Esophagus mucosa (tissue), 1 donor: Measurements from ENCODE around the gene MARS1. TPM values are rescaled to one million over a fixed set of nuclear protein-coding genes. Genes with fewer than 3 reads are reported as not detected.
"Not testable (repeated sequence)": the region's sequence is repeated elsewhere in the genome, so short reads cannot be mapped to it uniquely, and the experiment has no call there.

Source experiments
- ATAC-seq: fragments of 200-7000 bp; cut with Tn5 transposase; one replicate; pipeline ENCODE4 v1.9.1; 2020
- total RNA-seq: library from RNA; stranded (reverse); gene quantifications from one replicate; pipeline ENCODE4 v1.2.4, GENCODE V29; 2023
- donor health status: DM: yes; HTN: yes; CAD: no.

The MARS1 gene
- total RNA-seq: 130 TPM

GRCh38 chr12:57487597-57488401 is at the start of gene MARS1:
Gene MARS1 (plus strand): TSS chr12:57488068. CDS start chr12:57488091, 23 bp downstream.
- ATAC-seq: peak; percentile 96

- ATAC-seq: no peak
Measured at GRCh38 chr12:57438400-57438799, 49.5 kb upstream of the MARS1 start.

- no peak for ATAC-seq
Measured at GRCh38 chr12:57439762-57440266, 48.1 kb upstream of the MARS1 start.

GRCh38 chr12:57441393-57441792 is 46.5 kb upstream of the MARS1 start:
- ATAC-seq: not testable (repeated sequence)

- no peak for ATAC-seq
Measured at GRCh38 chr12:57441846-57442427, 45.9 kb upstream of the MARS1 start.

GRCh38 chr12:57444337-57444736 is 43.5 kb upstream of the MARS1 start:
- ATAC-seq: not testable (repeated sequence)

GRCh38 chr12:57444744-57445143 is 43.1 kb upstream of the MARS1 start:
- no peak for ATAC-seq

- no peak for ATAC-seq
Measured at GRCh38 chr12:57446292-57446960, 41.4 kb upstream of the MARS1 start.

- no peak for ATAC-seq
Measured at GRCh38 chr12:57448669-57449068, 39.2 kb upstream of the MARS1 start.

- ATAC-seq: no peak
Measured at GRCh38 chr12:57449375-57449774, 38.5 kb upstream of the MARS1 start.

GRCh38 chr12:57450057-57450456 is 37.8 kb upstream of the MARS1 start:
- ATAC-seq: no peak

GRCh38 chr12:57451233-57451778 is 36.6 kb upstream of the MARS1 start:
- no peak for ATAC-seq

- ATAC-seq: no peak
Measured at GRCh38 chr12:57452181-57452936, 35.5 kb upstream of the MARS1 start.

GRCh38 chr12:57452937-57453509 is 34.8 kb upstream of the MARS1 start:
- peak; percentile 73 for ATAC-seq

GRCh38 chr12:57454213-57454565 is 33.7 kb upstream of the MARS1 start:
- no peak for ATAC-seq

- no peak for ATAC-seq
Measured at GRCh38 chr12:57454566-57455373, 33.1 kb upstream of the MARS1 start, which contains the start of gene INHBE. Gene INHBE (plus strand): TSS chr12:57455307. CDS start chr12:57455537, 230 bp downstream.

GRCh38 chr12:57455374-57456144 is 32.3 kb upstream of the MARS1 start:
- no peak for ATAC-seq

- ATAC-seq: no peak
Measured at GRCh38 chr12:57456145-57456700, 31.6 kb upstream of the MARS1 start.

- ATAC-seq: no peak
Measured at GRCh38 chr12:57456737-57457490, 31.0 kb upstream of the MARS1 start.
